SU-DHL-6 (cell line): ENCODE data around the gene RELN.

Experiments used
- H2AFZ ChIP-seq: fragments of 200-600 bp; sonication (generic); 2 replicates; pipeline ENCODE4 v1.6.1; 2014; ENCODE audit warnings: low read depth, mild to moderate bottlenecking, moderate library complexity, mixed read lengths, antibody characterized with exemption, low read length; ENCODE audit not compliant: severe bottlenecking
- H3F3A ChIP-seq: fragments of 200-600 bp; shearing (Covaris generic); 2 replicates; pipeline ENCODE4 v1.6.0; 2016; ENCODE audit warnings: antibody characterized with exemption, mild to moderate bottlenecking; ENCODE audit not compliant: insufficient read depth
- H3K27ac ChIP-seq: fragments of 200-600 bp; sonication (generic); 2 replicates; pipeline ENCODE4 v1.5.1; 2016; ENCODE audit warnings: low read depth, mild to moderate bottlenecking, low read length, moderate library complexity, mixed read lengths
- H3K27me3 ChIP-seq: fragments of 200-600 bp; sonication (generic), shearing (Covaris generic); 2 replicates; pipeline ENCODE4 v1.6.0; 2014; ENCODE audit warnings: mild to moderate bottlenecking, low read length
- H3K36me3 ChIP-seq: fragments of 200-600 bp; sonication (generic); 2 replicates; pipeline ENCODE4 v1.6.1; 2014; ENCODE audit warnings: mild to moderate bottlenecking, low read length, mixed read lengths
- H3K4me2 ChIP-seq: fragments of 300-600, 200-600 bp; shearing (Covaris generic), sonication (generic); 2 replicates; pipeline ENCODE4 v1.6.0; 2014; ENCODE audit warnings: low read length, low read depth, mild to moderate bottlenecking; ENCODE audit not compliant: poor library complexity, severe bottlenecking
- H3K4me3 ChIP-seq: fragments of 200-600 bp; sonication (generic); 2 replicates; pipeline ENCODE4 v1.5.1; 2014; ENCODE audit warnings: antibody characterized with exemption, low read length, mild to moderate bottlenecking, mixed read lengths; ENCODE audit not compliant: insufficient read depth, poor library complexity, severe bottlenecking
- H3K79me2 ChIP-seq: fragments of 200-600 bp; sonication (generic); 2 replicates; pipeline ENCODE4 v1.6.1; 2014; ENCODE audit warnings: mild to moderate bottlenecking, low read length, moderate library complexity; ENCODE audit not compliant: insufficient read depth
- H3K9ac ChIP-seq: fragments of 200-600 bp; sonication (generic); 2 replicates; pipeline ENCODE4 v1.7.0; 2014; ENCODE audit warnings: mild to moderate bottlenecking, low read length
- H3K9me2 ChIP-seq: fragments of 200-600 bp; sonication (generic); replicated peaks from 2 replicates; pipeline ENCODE4 v1.6.1; 2014; ENCODE audit warnings: low read length; ENCODE audit not compliant: insufficient read depth
- H3K9me3 ChIP-seq: fragments of 200-600 bp; sonication (generic); 2 replicates; pipeline ENCODE4 v1.6.1; 2014; ENCODE audit warnings: low read length, mixed read lengths; ENCODE audit not compliant: insufficient read depth
- H4K20me1 ChIP-seq: fragments of 200-600 bp; sonication (generic); 2 replicates; pipeline ENCODE4 v1.6.1; 2014; ENCODE audit warnings: low read depth, mild to moderate bottlenecking, antibody characterized with exemption, low read length, moderate library complexity, mixed read lengths
- EZH2phosphoT487 ChIP-seq: fragments of 200-600 bp; sonication (generic), shearing (Covaris generic); conservative IDR thresholded peaks from 2 replicates; pipeline ENCODE4 v1.6.1; 2018; ENCODE audit warnings: mild to moderate bottlenecking, antibody characterized with exemption, low read length, moderate library complexity, mixed read lengths
- TF ChIP-seq, protein P1 (sequence below): fragments of 200-600 bp; sonication (generic); IDR thresholded peaks from one replicate; pipeline ENCODE4 v1.5.1; 2017; ENCODE audit warnings: antibody characterized with exemption, mild to moderate bottlenecking, low read length, moderate library complexity; ENCODE audit not compliant: insufficient read depth, poor library complexity, severe bottlenecking

RELN gene

DNA sequence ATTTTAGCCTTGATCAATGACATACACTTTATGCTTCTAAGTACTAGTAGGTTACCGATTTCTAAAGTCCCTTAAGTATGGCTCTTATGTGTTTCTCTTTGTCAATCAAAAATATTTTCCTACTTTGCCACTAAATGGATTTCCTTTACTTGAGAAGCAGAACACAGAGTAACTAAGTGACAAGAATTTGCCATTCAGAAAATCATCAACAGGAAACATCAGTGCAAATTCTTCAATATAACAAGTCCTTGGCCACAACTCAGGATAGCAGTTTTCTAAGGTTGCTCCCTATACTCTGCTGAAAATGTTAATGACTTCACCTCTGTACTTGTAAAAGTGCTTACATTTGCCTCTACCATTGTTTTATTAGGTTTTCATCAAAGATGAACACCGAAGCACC lies 303.8 kb downstream of the RELN start:
- TF ChIP-seq EZH2phosphoT487, result no peak
- TF ChIP-seq, protein P1, sequence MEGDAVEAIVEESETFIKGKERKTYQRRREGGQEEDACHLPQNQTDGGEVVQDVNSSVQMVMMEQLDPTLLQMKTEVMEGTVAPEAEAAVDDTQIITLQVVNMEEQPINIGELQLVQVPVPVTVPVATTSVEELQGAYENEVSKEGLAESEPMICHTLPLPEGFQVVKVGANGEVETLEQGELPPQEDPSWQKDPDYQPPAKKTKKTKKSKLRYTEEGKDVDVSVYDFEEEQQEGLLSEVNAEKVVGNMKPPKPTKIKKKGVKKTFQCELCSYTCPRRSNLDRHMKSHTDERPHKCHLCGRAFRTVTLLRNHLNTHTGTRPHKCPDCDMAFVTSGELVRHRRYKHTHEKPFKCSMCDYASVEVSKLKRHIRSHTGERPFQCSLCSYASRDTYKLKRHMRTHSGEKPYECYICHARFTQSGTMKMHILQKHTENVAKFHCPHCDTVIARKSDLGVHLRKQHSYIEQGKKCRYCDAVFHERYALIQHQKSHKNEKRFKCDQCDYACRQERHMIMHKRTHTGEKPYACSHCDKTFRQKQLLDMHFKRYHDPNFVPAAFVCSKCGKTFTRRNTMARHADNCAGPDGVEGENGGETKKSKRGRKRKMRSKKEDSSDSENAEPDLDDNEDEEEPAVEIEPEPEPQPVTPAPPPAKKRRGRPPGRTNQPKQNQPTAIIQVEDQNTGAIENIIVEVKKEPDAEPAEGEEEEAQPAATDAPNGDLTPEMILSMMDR, result no peak
- Histone ChIP-seq H3K9me3 (no peaks in the 10 kb centered on the region), H4K20me1 (no peaks in the 10 kb centered on the region)

DNA sequence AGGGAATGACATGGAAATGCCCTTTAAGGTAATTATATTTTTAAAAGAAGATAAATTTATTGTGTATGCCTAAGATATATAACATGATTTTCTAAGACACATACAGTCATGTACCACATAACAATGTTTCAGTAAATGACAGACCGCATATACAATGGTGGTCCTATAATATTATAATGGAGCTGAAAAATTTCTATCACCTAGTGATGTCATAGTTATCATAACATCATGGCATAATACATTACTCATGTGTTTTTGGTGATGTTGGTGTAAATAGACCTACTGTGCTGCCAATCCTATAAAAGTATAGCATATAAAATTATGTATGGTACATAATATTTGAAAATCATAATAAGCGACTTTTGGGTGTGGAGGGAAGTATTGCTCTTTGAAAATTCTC lies 306.1 kb downstream of the RELN start:
- Histone ChIP-seq H3K4me3 (no peak overlapping the region), H2AFZ (no peak overlapping the region), H3K36me3 (no peaks in the 10 kb centered on the region), H3K9me2 (no peaks in the 10 kb centered on the region), H3K27ac (no peak overlapping the region), H3K27me3 (no peaks in the 10 kb centered on the region), H3K79me2 (no peaks in the 10 kb centered on the region), H3F3A (no peaks in the 10 kb centered on the region), H4K20me1 (no peaks in the 10 kb centered on the region), H3K9ac (no peak overlapping the region), H3K9me3 (no peaks in the 10 kb centered on the region), H3K4me2 (no peak overlapping the region)
- TF ChIP-seq, protein P1, result no peak
- TF ChIP-seq EZH2phosphoT487, result no peak

More for the DNA sequence above, 303.8 kb downstream of the RELN start:
- Histone ChIP-seq H3K79me2 (no peaks in the 10 kb centered on the region), H3K27ac (no peak overlapping the region), H3K36me3 (no peaks in the 10 kb centered on the region), H2AFZ (no peak overlapping the region), H3K4me3 (no peak overlapping the region), H3K9me2 (no peaks in the 10 kb centered on the region), H3K27me3 (no peaks in the 10 kb centered on the region), H3K9ac (no peak overlapping the region), H3F3A (no peaks in the 10 kb centered on the region), H3K4me2 (no peak overlapping the region)

GRCh38 chr7:103680161-103681144 lies 309.0 kb downstream of the RELN start:
- H3K27me3 ChIP-seq, result no peaks in the 10 kb centered on the region
- H3K36me3 ChIP-seq, result no peaks in the 10 kb centered on the region
- H3K79me2 ChIP-seq, result no peaks in the 10 kb centered on the region
- no peaks in the 10 kb centered on the region for H3F3A ChIP-seq
- H4K20me1 ChIP-seq, result no peaks in the 10 kb centered on the region
- no peaks in the 10 kb centered on the region for H3K9me3 ChIP-seq
- H3K27ac ChIP-seq, result no peak overlapping the region
- no peak overlapping the region for H3K9ac ChIP-seq
- no peak overlapping the region for H3K4me3 ChIP-seq
- H3K4me2 ChIP-seq, result no peak overlapping the region
- H2AFZ ChIP-seq, result no peak overlapping the region
- TF ChIP-seq, protein P1, result no peak
- no peaks in the 10 kb centered on the region for H3K9me2 ChIP-seq
